ENCODE results near the gene ADCY6. TPM values are rescaled to one million over a fixed set of nuclear protein-coding genes. Genes with fewer than 3 reads are reported as not detected.

ADCY6 gene
- total and polyA plus RNA-seq, 2 of the 4 experiments (the other 2 are of a cell fraction), result 18.5 to 34.4 TPM

DNA sequence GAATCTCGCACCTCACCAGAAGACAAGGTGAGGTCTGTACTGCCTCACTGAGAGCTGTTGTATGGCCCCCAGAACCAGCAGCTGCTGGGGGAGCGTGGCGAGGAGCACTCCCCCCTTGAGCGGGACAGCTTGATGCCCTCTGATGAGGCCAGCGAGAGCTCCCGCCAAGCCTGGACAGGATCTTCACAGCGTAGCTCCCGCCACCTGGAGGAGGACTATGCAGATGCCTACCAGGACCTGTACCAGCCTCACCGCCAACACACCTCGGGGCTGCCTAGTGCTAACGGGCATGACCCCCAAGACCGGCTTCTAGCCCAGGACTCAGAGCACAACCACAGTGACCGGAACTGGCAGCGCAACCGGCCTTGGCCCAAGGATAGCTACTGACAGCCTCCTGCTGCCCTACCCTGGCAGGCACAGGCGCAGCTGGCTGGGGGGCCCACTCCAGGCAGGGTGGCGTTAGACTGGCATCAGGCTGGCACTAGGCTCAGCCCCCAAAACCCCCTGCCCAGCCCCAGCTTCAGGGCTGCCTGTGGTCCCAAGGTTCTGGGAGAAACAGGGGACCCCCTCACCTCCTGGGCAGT is 38.7 kb upstream of the ADCY6 start:
- WGBS, 2 experiments (ENCODE audit: extremely low coverage in 2 of 2, insufficient read length in 1 of 2), result 88% methylated on average over 5 of the region's 17 CpGs; no CpG with 5 or more reads in 1 of the 2 experiments

More for the DNA sequence above, 38.7 kb upstream of the ADCY6 start:
- no peak overlapping the region for H3K4ac ChIP-seq (ENCODE audit: low read depth, low read length)
- no peak overlapping the region for H3K4me2 ChIP-seq (ENCODE audit: low read depth, low read length)
- no peak overlapping the region for H2BK15ac ChIP-seq (ENCODE audit: low read depth, low read length)
- POLR2A ChIA-PET (ENCODE audit: unreplicated experiment), result interaction anchor here (1.0 kb wide), 1 partner anchor 9 kb away, joined by 3 read pairs; the partner anchor contains the start of gene CACNB3
- no peak overlapping the region for H2BK5ac ChIP-seq (ENCODE audit: low read depth, low read length, poor library complexity, severe bottlenecking)
- no peak overlapping the region for H4K5ac ChIP-seq (ENCODE audit: low read depth, low read length)
- no peak overlapping the region for H3K4me3 ChIP-seq (ENCODE audit: insufficient read depth, low read depth, low read length)
- H3K9me1 ChIP-seq (ENCODE audit: insufficient read depth, low read length), result no peaks in the 10 kb centered on the region; the same call in none of the 2 replicates
- no peak overlapping the region for H2AK5ac ChIP-seq (ENCODE audit: low read depth, low read length)
- in situ Hi-C loops (cut with MboI; ENCODE audit: low sequenced_read_pairs) (no loop called here), intact Hi-C loops (cut with micrococcal nuclease) (no loop called here), dilution Hi-C loops (cut with HindIII; ENCODE audit: low sequenced_read_pairs, unreplicated experiment) (no loop called here)
- no peak overlapping the region for H3K56ac ChIP-seq (ENCODE audit: extremely low read depth, insufficient read depth, low read length)
- H3K36me3 ChIP-seq (ENCODE audit: control insufficient read depth, insufficient read depth, low read length), result peaks cover 93% of the 10 kb centered on the region
- H2BK120ac ChIP-seq (ENCODE audit: low read depth, low read length), result no peak overlapping the region
- no peak for ATAC-seq (ENCODE audit: low read depth)
- no peak overlapping the region for H2AFZ ChIP-seq (replicated peaks; ENCODE audit: low read length, poor library complexity)
- no peaks in the 10 kb centered on the region for H3K4me1 ChIP-seq (ENCODE audit: control insufficient read depth, insufficient read depth, low read length)
- no peak overlapping the region for H4K91ac ChIP-seq (ENCODE audit: insufficient read depth, low read depth, low read length)
- H4K20me1 ChIP-seq (ENCODE audit: insufficient read depth, low read length), result peaks cover 27% of the 10 kb centered on the region
- H4K8ac ChIP-seq (ENCODE audit: low read depth in 2 of 2, low read length in 2 of 2), result no peak overlapping the region
- no peak overlapping the region for H3K27ac ChIP-seq (ENCODE audit: insufficient read depth, low read length)
- H3K9me3 ChIP-seq (ENCODE audit: control insufficient read depth, insufficient read depth, low read length), result no peaks in the 10 kb centered on the region
- H3K18ac ChIP-seq (ENCODE audit: low read depth, low read length), result no peak overlapping the region
- H3K9ac ChIP-seq (ENCODE audit: low read depth, low read length), result no peak overlapping the region
- no peak overlapping the region for H3K14ac ChIP-seq (replicated peaks; ENCODE audit: low read depth, low read length)
- no peak overlapping the region for H3K23ac ChIP-seq (ENCODE audit: low read depth, low read length)
- no TSS peak for BruUV-seq (replicated peaks)
- H3K79me1 ChIP-seq (ENCODE audit: low read depth in 1 of 2, low read length in 2 of 2), result peaks cover 0 to 18% of the 10 kb centered on the region in 2 experiments; a peak in 2 of 4 replicates
- H2AK9ac ChIP-seq (replicated peaks; ENCODE audit: low read depth, low read length, poor library complexity), result no peak overlapping the region
- CTCF ChIA-PET, result interaction anchor here (0.6 to 1.4 kb wide), 2 partner anchors 13 to 171 kb away, joined by 5 read pairs; no protein-coding TSS in a partner anchor
- H3K27me3 ChIP-seq (ENCODE audit: control insufficient read depth, insufficient read depth, low read length), result no peaks in the 10 kb centered on the region
- no peak overlapping the region for H2BK20ac ChIP-seq (ENCODE audit: low read depth, low read length)
- DNase-seq, result no peak
- TF ChIP-seq RAD21 (IDR thresholded peaks at IDR 0.05; ENCODE audit: low read length), result no peak
- TF ChIP-seq MXI1 (IDR thresholded peaks at IDR 0.05; ENCODE audit: borderline replicate concordance, low read depth, low read length), result no peak
- TF ChIP-seq RCOR1 (IDR thresholded peaks at IDR 0.05; ENCODE audit: insufficient replicate concordance, low read length), result no peak
- TF ChIP-seq, protein P1, sequence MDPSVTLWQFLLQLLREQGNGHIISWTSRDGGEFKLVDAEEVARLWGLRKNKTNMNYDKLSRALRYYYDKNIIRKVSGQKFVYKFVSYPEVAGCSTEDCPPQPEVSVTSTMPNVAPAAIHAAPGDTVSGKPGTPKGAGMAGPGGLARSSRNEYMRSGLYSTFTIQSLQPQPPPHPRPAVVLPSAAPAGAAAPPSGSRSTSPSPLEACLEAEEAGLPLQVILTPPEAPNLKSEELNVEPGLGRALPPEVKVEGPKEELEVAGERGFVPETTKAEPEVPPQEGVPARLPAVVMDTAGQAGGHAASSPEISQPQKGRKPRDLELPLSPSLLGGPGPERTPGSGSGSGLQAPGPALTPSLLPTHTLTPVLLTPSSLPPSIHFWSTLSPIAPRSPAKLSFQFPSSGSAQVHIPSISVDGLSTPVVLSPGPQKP (IDR thresholded peaks at IDR 0.05; ENCODE audit: borderline replicate concordance, low read depth, low read length), result no peak
- TF ChIP-seq CEBPB (IDR thresholded peaks at IDR 0.05; ENCODE audit: low read depth, low read length), result no peak
- no peak for TF ChIP-seq POLR2A (IDR thresholded peaks at IDR 0.05; ENCODE audit: low read depth, low read length)
- TF ChIP-seq, protein P2, sequence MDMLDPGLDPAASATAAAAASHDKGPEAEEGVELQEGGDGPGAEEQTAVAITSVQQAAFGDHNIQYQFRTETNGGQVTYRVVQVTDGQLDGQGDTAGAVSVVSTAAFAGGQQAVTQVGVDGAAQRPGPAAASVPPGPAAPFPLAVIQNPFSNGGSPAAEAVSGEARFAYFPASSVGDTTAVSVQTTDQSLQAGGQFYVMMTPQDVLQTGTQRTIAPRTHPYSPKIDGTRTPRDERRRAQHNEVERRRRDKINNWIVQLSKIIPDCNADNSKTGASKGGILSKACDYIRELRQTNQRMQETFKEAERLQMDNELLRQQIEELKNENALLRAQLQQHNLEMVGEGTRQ (IDR thresholded peaks at IDR 0.05; ENCODE audit: low read depth, low read length), result no peak
- TF ChIP-seq MAZ (IDR thresholded peaks at IDR 0.05; ENCODE audit: borderline replicate concordance, low read depth, low read length), result no peak
- TF ChIP-seq, protein P3, sequence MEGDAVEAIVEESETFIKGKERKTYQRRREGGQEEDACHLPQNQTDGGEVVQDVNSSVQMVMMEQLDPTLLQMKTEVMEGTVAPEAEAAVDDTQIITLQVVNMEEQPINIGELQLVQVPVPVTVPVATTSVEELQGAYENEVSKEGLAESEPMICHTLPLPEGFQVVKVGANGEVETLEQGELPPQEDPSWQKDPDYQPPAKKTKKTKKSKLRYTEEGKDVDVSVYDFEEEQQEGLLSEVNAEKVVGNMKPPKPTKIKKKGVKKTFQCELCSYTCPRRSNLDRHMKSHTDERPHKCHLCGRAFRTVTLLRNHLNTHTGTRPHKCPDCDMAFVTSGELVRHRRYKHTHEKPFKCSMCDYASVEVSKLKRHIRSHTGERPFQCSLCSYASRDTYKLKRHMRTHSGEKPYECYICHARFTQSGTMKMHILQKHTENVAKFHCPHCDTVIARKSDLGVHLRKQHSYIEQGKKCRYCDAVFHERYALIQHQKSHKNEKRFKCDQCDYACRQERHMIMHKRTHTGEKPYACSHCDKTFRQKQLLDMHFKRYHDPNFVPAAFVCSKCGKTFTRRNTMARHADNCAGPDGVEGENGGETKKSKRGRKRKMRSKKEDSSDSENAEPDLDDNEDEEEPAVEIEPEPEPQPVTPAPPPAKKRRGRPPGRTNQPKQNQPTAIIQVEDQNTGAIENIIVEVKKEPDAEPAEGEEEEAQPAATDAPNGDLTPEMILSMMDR (conservative IDR thresholded peaks at IDR 0.05; ENCODE audit: low read depth, low read length), result no peak
- no peak for TF ChIP-seq CHD1 (IDR thresholded peaks at IDR 0.05; ENCODE audit: low read depth, low read length)
- TF ChIP-seq SMC3 (IDR thresholded peaks at IDR 0.05; ENCODE audit: low read depth, low read length), result no peak
- no peak for TF ChIP-seq BHLHE40 (IDR thresholded peaks at IDR 0.05; ENCODE audit: low read depth, low read length)
- TF ChIP-seq FOS (IDR thresholded peaks at IDR 0.05; ENCODE audit: low read depth, low read length), result no peak
- TF ChIP-seq RFX5 (IDR thresholded peaks at IDR 0.05; ENCODE audit: low read depth, low read length), result no peak
- no peak for TF ChIP-seq MAFK (IDR thresholded peaks at IDR 0.05; ENCODE audit: low read depth, low read length)
- no peak for TF ChIP-seq NFE2L2 (IDR thresholded peaks at IDR 0.05; ENCODE audit: low read depth, low read length)

Measured in IMR-90 (cell line).